NAMALWA (cell line): ENCODE measurements around the gene CCT8.
"Not testable (repeated sequence)": the region's sequence is repeated elsewhere in the genome, so short reads cannot be mapped to it uniquely, and the experiment has no call there.

Experiments used
- DNase-seq: peaks from one replicate; pipeline ENCODE4 v3.0.0-alpha.2; 2015; ENCODE audit warnings: low spot score

Gene CCT8

GRCh38 chr21:29022166-29022565 is 51.3 kb downstream of the CCT8 start:
- DNase-seq: no peak

DNA sequence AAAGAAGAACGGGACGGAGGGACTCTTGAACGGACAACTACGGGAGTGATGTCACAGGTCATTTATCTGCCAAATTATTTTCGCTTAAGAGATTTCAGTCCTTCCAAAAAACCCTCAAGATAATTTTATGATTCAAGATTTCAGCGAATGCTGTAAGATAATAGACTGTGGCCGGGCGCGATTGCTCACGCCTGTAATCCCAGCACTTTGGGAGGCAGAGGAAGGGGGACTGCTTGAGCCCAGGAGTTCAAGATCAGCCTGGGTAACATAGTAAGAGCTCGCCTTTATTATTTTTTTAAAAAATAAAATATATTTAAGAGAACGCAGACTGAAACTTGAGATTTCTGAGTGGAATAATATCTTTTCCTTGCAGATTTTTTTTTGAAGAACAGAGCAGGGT is 54.9 kb downstream of the CCT8 start:
- DNase-seq: no peak

DNA sequence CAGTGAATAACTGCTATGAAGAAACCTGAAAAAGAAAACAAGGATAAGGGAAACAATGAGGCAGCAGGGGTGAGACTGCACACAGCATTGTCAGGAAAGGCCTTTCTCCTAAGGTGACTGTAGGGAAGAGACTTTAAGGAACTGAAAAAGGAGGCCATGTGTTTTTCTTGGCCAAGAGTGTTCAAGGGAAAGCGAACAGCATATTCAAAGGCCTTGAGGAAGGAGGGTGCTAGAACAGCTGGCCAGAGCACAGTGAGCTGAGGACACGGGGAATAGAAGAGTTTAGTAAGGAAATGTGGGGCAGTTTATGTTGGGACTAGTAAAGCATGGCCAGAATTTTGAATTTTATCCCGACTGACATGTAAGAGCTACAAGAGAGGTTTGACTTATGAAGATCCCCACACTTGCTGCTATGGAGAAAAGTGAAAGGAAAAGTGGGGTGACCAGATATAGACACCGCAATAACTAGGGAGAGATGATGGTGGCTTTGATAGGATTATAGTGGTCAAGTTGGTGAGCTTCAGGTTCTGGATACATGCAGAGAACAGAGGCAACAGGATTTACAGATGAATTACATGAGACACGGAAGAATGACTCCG is 55.7 kb downstream of the CCT8 start:
- DNase-seq: no peak

DNA sequence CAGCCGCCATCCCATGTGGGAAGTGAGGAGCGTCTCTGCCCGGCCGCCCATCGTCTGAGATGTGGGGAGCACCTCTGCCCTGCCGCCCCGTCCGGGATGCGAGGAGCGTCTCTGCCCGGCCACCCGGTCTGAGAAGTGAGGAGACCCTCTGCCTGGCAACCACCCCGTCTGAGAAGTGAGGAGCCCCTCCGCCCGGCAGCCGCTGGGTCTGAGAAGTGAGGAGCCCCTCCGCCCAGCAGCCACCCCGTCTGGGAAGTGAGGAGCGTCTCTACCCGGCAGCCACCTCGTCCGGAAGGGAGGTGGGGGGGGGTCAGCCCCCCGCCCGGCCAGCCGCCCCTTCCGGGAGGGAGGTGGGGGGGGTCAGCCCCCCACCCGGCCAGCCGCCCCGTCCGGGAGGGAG is 62.2 kb downstream of the CCT8 start:
- DNase-seq: not testable (repeated sequence)

- no peak for DNase-seq
These were observed 65.1 kb downstream of the CCT8 start for GRCh38 chr21:29008367-29008766.

DNA sequence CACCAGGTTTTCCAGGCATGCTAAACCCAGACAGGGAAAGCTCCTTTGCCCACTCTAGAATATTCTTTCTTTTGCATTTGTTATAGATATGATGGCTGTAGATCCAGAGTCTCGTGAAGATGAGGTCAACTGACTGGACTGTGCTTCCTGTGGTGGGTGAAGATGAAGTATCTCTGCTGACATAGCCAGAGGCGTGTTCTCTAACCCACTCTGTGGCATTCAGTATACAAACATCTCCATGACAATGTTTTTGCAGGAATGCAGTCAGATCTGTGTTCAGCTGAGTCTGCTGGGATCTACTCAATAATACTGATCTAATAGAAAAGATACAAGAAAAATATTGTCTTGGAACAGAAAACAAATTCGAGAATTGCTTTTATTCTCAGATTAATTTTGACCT is 65.6 kb downstream of the CCT8 start:
- DNase-seq: no peak

- no peak for DNase-seq
These were observed 66.3 kb downstream of the CCT8 start for GRCh38 chr21:29007135-29007534.
